Vagina (tissue), 2 donors: ENCODE data around the gene CDH9.

Experiments
- POLR2A ChIP-seq, 2 donors: fragments of 450-650 bp; IDR thresholded peaks; one replicate each; pipeline ENCODE4 v1.6.1; 2017; ENCODE audit warnings: antibody characterized with exemption in 2 of 2, mild to moderate bottlenecking in 2 of 2, moderate library complexity in 2 of 2
- POLR2AphosphoS5 ChIP-seq, 2 donors: sonication (generic); formaldehyde crosslinking; IDR thresholded peaks; one replicate each; pipeline ENCODE4 v1.9.0; 2017; ENCODE audit warnings: antibody characterized with exemption in 2 of 2, mild to moderate bottlenecking in 2 of 2, low read depth in 1 of 2; ENCODE audit not compliant: insufficient read depth in 1 of 2
- TF ChIP-seq, protein P1 (sequence below), 3 experiments: fragments of 450-650 bp in 2 of 3; fragments of 200-600 bp in 1 of 3; sonication (generic) in 1 of 3; IDR thresholded peaks; one replicate each; pipeline ENCODE4 v1.5.1; 2017 to 2019; ENCODE audit warnings: antibody characterized with exemption in 3 of 3, mild to moderate bottlenecking in 2 of 3, moderate library complexity in 2 of 3

DNA sequence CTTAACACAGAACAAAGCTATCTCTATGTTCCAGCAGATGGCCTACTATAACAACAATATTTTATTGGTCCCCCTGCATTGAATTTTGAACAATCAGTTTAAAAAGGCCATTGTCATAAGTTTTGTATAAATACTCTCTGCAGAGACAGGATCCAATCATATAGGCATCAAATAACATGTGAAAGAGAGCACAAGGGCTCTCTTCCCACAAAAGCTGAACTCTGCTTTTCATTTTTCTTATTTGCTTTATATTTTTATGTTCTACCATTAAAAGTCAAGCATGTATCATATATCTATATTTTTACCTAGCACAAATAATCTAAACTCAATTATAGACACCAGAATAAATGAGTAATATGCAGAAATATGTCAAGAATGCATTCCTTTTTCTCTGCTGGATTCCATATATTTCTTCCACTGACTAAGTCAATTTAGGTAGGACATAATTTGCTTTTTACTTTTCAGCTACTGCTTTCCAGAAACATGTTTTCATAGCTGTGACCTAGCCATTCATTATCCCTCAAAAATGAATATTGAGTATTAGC lies 143.6 kb downstream of the CDH9 start:
- TF ChIP-seq POLR2AphosphoS5 (IDR thresholded peaks at IDR 0.05; ENCODE audit: insufficient read depth in 1 of 2, low read depth in 1 of 2) (no peak), POLR2A (IDR thresholded peaks at IDR 0.05) (no peak)
- TF ChIP-seq, protein P1, sequence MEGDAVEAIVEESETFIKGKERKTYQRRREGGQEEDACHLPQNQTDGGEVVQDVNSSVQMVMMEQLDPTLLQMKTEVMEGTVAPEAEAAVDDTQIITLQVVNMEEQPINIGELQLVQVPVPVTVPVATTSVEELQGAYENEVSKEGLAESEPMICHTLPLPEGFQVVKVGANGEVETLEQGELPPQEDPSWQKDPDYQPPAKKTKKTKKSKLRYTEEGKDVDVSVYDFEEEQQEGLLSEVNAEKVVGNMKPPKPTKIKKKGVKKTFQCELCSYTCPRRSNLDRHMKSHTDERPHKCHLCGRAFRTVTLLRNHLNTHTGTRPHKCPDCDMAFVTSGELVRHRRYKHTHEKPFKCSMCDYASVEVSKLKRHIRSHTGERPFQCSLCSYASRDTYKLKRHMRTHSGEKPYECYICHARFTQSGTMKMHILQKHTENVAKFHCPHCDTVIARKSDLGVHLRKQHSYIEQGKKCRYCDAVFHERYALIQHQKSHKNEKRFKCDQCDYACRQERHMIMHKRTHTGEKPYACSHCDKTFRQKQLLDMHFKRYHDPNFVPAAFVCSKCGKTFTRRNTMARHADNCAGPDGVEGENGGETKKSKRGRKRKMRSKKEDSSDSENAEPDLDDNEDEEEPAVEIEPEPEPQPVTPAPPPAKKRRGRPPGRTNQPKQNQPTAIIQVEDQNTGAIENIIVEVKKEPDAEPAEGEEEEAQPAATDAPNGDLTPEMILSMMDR (IDR thresholded peaks at IDR 0.05) = no peak
